Spinal cord (tissue), 10 donors: Measurements from ENCODE around the gene GANAB. TPM values are rescaled to one million over a fixed set of nuclear protein-coding genes. Genes with fewer than 3 reads are reported as not detected.

Experiments used
- DNase-seq, 6 donors: peaks; one replicate each; pipeline versions ENCODE4 v3.0.0 to v3.0.0-alpha.2; 2013 to 2015; ENCODE audit warnings: low spot score in 6 of 6, low read depth in 4 of 6
- H3K27ac ChIP-seq: one replicate; pipeline ENCODE4 v1.5.1; 2013; ENCODE audit warnings: low read depth, low read length, control low read depth
- H3K27me3 ChIP-seq: one replicate; pipeline ENCODE4 v1.6.1; 2013; ENCODE audit warnings: low read length; ENCODE audit not compliant: control insufficient read depth, insufficient read depth
- H3K36me3 ChIP-seq: one replicate; pipeline ENCODE4 v1.6.1; 2013; ENCODE audit warnings: low read length; ENCODE audit not compliant: control insufficient read depth, insufficient read depth
- H3K4me1 ChIP-seq: one replicate; pipeline ENCODE4 v1.6.1; 2013; ENCODE audit warnings: low read length; ENCODE audit not compliant: control insufficient read depth, insufficient read depth
- H3K4me3 ChIP-seq: one replicate; pipeline ENCODE4 v1.5.1; 2013; ENCODE audit warnings: low read depth, low read length, control low read depth
- H3K9me3 ChIP-seq: one replicate; pipeline ENCODE4 v1.6.1; 2013; ENCODE audit warnings: low read length; ENCODE audit not compliant: control insufficient read depth, insufficient read depth
- WGBS: methylation state at CpG from one replicate; pipeline ENCODE4 v1.1.5; 2013; ENCODE audit warnings: missing lambda C conversion rate; ENCODE audit not compliant: insufficient coverage; 5-methylcytosine and 5-hydroxymethylcytosine counted together
- polyA plus RNA-seq, 2 donors: library from polyadenylated mRNA; unstranded; fragments of 120-200 nt; gene quantifications; one replicate each; pipeline ENCODE4 v1.2.1, GENCODE V29; 2013; ENCODE audit not compliant: insufficient read length in 2 of 2
- total RNA-seq, 2 donors: library from RNA; depleted of rRNA in 1 of 2; stranded (reverse); fragments of 120-200 nt in 1 of 2; fragments of >200 nt in 1 of 2; gene quantifications; one replicate each; pipeline versions ENCODE4 v1.2.3 to v1.2.4, GENCODE V29; 2013 to 2014
- donor health status: healthy.

GANAB gene
- total and polyA plus RNA-seq, 4 donors: 119 to 195 (median 165) TPM

DNA sequence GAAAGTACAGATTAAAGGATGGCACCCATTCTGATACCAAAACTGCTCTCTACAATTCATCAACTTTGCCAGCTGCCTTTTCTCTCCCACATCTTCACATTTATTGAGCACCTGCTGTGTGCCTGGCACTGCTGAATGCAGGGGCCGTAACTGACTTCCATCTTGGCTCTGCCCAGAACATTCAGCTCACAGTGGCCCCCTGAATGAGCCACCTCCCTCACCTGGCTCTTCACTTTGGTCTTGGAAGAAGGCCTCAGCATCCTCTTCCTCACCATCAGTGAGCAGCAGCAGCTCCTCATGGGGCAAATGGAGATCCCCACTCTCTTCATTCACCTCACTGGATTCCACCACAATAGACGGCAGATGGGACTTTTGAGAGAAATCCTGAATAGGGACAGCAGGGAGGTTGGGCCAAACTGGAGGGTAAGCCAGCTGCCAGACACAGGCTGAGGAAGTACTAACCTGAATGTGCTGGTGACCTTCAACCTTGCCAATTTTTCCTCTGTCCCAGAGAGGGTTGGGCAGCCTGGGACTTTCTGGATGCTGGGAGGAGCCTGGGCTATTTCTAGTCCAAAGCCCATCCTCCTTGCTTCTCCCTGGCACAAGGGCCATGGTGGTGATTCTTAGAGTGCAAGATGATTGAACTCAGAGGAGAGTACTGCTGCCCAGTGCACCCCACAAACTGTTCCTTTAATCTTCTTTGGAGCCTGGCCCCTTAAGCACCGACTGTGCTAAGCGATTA is 23.2 kb upstream of the GANAB start:
- 86% methylated on average over 1 of the region's 4 CpGs for WGBS
- Histone ChIP-seq H3K4me1 (peaks cover 51% of the 10 kb centered on the region), H3K4me3 (no peak overlapping the region), H3K36me3 (peaks cover 40% of the 10 kb centered on the region), H3K27ac (no peak overlapping the region), H3K27me3 (no peaks in the 10 kb centered on the region), H3K9me3 (no peaks in the 10 kb centered on the region)
- DNase-seq: no peak

DNA sequence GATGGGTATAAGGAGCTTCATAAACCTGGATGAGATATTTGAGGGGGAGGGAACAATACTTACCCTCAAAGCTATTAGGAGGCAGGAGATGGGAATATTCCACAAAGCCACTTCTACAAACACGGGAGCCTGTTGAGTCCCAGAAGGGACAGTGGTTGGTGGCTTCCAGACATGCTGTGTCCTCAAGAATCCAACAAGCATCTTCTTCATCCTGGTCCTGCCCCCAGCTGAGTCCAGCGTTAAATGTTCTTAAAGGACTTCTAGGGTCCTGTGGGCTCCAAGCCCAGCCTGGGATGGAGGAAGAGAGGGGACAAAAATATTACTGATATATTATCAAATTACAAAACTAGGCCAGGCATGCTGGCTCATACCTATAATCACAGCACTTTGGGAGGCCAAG is 21.0 kb upstream of the GANAB start:
- H3K9me3 ChIP-seq: no peaks in the 10 kb centered on the region
- H3K36me3 ChIP-seq: peaks cover 32% of the 10 kb centered on the region
- H3K4me3 ChIP-seq: no peak overlapping the region
- peaks cover 53% of the 10 kb centered on the region for H3K4me1 ChIP-seq
- H3K27me3 ChIP-seq: no peaks in the 10 kb centered on the region
- DNase-seq: no peak
- no peak overlapping the region for H3K27ac ChIP-seq
- no CpG with 5 or more reads among the region's 2 CpGs for WGBS

DNA sequence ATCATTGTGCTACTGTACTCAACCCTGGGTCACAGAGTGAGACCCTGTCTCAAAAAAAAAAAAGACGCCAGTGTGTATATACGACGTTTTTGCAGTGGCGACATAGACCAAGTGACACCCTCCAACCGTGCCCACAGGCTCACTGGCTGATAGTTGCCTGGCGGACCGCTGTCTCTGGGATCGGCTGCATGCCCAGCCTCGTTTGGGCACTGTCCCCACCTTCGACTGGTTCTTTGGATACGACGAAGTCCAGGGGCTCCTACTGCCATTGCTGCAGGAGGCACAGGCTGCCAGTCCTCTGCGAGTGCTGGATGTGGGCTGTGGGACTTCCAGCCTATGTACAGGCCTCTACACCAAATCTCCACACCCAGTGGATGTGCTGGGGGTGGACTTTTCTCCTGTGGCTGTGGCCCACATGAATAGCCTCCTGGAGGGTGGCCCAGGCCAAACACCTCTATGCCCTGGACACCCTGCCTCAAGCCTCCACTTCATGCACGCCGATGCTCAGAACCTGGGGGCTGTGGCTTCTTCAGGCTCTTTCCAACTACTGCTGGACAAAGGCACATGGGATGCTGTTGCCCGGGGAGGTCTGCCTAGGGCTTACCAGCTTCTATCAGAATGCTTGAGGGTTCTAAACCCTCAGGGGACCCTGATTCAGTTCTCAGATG is 20.0 kb upstream of the GANAB start:
- peaks cover 44% of the 10 kb centered on the region for H3K4me1 ChIP-seq
- peak overlapping the region; percentile 99 for H3K4me3 ChIP-seq
- 51% methylated on average over 15 of the region's 16 CpGs for WGBS
- peak overlapping the region; percentile 98 for H3K27ac ChIP-seq
- no peaks in the 10 kb centered on the region for H3K27me3 ChIP-seq
- no peak for DNase-seq
- H3K36me3 ChIP-seq: peaks cover 34% of the 10 kb centered on the region
- no peaks in the 10 kb centered on the region for H3K9me3 ChIP-seq

DNA sequence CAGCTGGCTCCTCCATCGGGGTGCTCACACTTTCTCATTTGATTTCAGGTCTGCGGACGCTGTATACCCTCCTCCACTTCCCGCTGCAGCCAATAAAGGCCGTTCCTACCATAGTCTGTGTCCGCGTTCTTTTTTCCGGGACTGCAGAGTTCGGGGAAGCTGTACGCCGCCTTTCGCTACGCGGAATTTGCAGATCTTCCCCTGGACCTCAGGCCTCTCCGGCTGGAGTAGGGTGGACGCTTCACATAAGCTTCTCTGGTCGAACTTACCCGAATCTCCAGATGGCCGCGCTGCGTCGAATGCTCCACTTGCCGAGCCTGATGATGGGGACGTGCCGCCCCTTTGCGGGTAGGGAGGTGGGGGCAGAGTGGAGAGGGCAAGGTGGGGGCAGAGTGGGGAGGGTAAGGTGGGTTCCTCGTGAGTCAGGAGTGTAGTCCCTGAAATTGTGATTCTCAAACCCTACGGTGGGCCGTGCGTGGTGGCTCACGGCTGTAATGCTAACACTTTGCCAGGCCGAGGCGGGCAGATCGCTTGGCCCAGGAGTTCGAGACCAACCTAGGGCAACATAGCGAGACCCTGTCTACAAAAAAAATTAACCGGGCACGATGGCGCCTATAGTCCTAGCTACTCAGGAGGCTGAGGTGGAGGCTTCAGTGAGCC is 19.3 kb upstream of the GANAB start:
- DNase-seq: peak in 2 of 6 donors; percentile 59 to 86
- Histone ChIP-seq H3K4me3 (peak overlapping the region; percentile 99), H3K9me3 (no peaks in the 10 kb centered on the region), H3K27ac (peak overlapping the region; percentile 98), H3K4me1 (peaks cover 39% of the 10 kb centered on the region), H3K27me3 (no peaks in the 10 kb centered on the region), H3K36me3 (peaks cover 34% of the 10 kb centered on the region)
- WGBS: 2% methylated on average over 39 of the region's 39 CpGs

DNA sequence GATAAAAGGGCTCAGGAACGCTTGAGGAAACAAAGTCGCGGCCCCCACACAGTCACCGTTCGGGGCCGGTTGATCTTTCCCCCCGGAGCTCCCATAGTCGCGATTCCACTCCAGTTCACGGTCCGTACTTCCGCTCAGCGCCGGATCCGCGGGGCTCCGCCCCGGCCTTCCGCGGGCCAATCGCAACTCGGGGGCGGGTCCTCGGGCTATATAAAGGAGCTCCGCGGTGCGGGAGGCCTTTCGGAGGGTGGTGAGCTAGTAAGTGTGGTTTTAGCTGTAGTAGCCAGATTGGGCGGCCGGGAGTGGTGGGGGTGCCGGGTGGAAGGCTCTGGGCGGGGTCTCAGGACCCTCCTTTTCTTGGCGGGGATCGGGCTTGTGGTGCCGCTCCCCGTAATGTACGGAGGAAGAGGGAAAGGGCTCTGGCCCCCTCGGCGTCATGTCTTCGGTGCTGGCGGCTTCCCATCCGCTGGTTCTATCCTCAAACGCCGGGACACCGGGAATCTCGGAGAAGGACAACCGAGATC is 18.7 kb upstream of the GANAB start, which contains the start of the genes C11orf98 and CSKMT:
Gene C11orf98, minus strand, starts transcription at position 136 of the 524 bp plus-strand sequence. Its CDS starts 41 bp downstream, at position 95.
Gene CSKMT, plus strand, starts transcription at position 238 of the 524 bp plus-strand sequence. CDS start 568 bp downstream, outside the sequence.
- no peaks in the 10 kb centered on the region for H3K27me3 ChIP-seq
- 0% methylated on average over 46 of the region's 47 CpGs for WGBS
- DNase-seq: peak; percentile 86 to 98 (median 92)
- no peaks in the 10 kb centered on the region for H3K9me3 ChIP-seq
- peak within 1 kb of the TSS; percentile 98 for H3K27ac ChIP-seq
- peaks cover 34% of the 10 kb centered on the region for H3K36me3 ChIP-seq
- H3K4me1 ChIP-seq: peaks cover 35% of the 10 kb centered on the region
- peak within 1 kb of the TSS; percentile 99 for H3K4me3 ChIP-seq

DNA sequence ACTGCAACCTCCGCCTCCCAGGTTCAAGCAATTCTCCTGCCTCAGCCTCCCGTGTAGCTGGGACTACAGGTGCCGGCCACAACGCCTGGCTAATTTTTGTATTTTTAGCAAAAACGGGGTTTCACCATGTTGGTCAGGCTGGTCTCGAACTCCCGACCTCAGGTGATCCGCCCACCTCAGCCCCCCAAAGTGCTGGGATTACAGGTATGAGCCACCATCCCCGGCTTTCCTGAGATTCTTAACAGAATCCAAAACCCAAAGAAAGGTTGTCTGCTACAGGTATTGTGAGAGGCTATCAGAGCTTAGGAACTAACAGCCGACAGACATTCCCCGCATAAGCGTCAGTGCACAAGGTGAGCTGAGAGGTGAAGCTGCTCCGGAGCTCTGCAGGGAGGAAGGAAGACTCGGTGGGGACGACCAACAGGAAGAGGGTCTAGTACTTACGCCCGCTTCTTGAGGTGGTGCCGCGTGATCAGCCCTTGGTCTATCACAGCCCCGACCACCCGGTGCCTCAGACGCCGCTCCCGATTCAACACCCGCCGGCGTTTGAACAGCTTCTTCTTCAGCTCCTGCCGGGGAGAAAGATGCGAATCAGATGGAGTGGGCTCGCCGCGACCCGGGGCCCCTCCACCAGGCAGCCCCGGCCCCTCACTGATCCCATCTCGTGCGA is 18.1 kb upstream of the GANAB start:
- Histone ChIP-seq H3K27me3 (no peaks in the 10 kb centered on the region), H3K4me3 (peak overlapping the region; percentile 99), H3K9me3 (no peaks in the 10 kb centered on the region), H3K27ac (peak overlapping the region; percentile 98), H3K4me1 (peaks cover 35% of the 10 kb centered on the region), H3K36me3 (peaks cover 29% of the 10 kb centered on the region)
- peak in 2 of 6 donors; percentile 41 to 91 for DNase-seq
- 3% methylated on average over 35 of the region's 36 CpGs for WGBS

DNA sequence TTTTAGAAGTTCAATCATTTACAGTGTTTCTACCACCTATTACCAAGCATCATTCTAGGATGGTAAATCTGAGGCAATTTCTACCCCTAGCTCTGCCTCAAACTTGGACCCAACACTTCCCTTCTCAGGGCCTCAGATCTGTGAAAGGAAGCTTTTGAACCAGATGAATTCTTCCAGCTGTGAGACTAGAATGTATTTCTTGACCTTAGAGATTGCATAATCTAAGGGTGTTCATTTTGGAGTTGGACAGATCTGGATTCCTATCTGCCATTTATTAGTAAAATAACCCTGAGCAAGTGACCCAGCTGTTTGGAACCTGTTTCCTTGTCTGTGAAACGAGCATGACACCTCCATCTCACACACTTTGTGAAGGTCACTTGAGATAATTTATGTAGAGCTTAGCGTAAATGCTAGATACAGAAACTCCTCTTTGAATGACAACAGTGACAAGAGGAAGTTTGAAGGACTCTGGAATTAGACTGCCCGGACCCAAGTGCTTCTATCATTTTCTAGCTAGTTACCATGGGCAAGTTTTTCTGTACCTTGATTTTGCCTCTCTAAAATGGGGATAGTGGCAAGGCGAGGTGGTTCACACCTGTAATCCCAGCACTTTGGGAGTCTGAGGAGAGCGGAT is 10.5 kb upstream of the GANAB start:
- H3K4me3 ChIP-seq: no peak overlapping the region
- peaks cover 4% of the 10 kb centered on the region for H3K36me3 ChIP-seq
- no peaks in the 10 kb centered on the region for H3K27me3 ChIP-seq
- no peak for DNase-seq
- H3K9me3 ChIP-seq: no peaks in the 10 kb centered on the region
- WGBS: 92% methylated on average over 2 of the region's 5 CpGs
- peaks cover 8% of the 10 kb centered on the region for H3K4me1 ChIP-seq
- no peak overlapping the region for H3K27ac ChIP-seq

DNA sequence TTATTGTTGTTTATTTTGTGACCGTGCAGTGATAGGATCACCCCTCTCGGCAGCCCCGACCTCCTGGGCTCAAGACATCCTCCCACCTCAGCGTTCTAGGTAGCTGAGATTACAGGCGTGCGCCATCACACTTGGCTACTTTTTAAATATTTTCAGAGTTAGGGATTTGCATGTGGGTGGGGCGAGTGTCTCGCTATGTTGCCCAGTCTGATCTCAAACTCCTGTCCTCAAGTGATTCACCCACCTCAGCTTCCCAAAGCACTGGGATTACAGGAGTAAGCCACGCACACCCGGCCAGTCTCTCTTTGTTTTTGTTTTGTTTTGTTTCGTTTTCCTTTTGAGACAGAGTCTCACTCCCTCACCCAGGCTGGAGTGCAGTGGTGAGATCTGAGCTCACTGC is 7.9 kb upstream of the GANAB start:
- DNase-seq: no peak
- no peak overlapping the region for H3K4me3 ChIP-seq
- 90% methylated on average over 2 of the region's 11 CpGs for WGBS
- no peaks in the 10 kb centered on the region for H3K27me3 ChIP-seq
- peaks cover 8% of the 10 kb centered on the region for H3K36me3 ChIP-seq
- H3K27ac ChIP-seq: no peak overlapping the region
- H3K9me3 ChIP-seq: no peaks in the 10 kb centered on the region
- peaks cover 14% of the 10 kb centered on the region for H3K4me1 ChIP-seq
